Measurements from ENCODE around the gene NDRG4.

Gene NDRG4

DNA sequence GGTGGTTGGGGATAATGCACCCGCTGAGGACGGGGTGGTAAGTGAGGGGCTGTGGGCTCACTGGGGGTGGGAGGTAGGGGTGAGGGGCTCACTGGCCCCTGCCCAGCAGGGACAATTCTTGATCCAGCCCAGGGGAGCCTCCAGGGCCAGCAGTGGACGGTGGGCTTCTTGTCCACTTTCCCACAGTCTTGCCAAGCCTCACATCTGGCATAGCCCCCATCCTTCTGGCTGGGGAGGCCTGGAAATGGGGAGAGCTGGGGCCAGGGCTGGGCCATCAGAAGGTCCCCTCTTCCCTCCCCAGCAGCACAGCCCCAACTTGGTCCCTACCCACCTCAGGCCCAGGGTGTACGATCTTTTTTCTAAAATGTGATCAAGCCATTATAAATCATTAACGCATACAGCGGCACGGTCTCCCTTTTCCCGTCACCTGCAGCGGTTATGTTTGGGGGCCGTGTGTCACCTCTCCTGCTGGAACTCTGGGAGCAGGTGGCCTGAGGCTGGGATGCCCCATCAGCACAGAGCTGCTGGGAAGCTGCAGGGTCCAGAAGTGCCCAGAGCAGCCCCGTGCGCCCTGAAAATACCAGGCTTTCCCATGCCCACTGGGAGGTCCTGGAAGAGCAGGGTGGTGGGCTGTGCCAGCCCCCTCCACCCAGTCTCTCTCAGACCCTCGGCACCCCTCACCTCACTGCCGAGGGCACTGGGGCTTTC lies 8.2 kb downstream of the NDRG4 start:
- no peak for DNase-seq (ENCODE audit: low spot score)
- POLR2A ChIA-PET (ENCODE audit: low non-redundant PET): no interaction called here
- CTCF ChIA-PET: no interaction called here
- no peak overlapping the region for H3K27ac ChIP-seq
- TF ChIP-seq, protein P1, sequence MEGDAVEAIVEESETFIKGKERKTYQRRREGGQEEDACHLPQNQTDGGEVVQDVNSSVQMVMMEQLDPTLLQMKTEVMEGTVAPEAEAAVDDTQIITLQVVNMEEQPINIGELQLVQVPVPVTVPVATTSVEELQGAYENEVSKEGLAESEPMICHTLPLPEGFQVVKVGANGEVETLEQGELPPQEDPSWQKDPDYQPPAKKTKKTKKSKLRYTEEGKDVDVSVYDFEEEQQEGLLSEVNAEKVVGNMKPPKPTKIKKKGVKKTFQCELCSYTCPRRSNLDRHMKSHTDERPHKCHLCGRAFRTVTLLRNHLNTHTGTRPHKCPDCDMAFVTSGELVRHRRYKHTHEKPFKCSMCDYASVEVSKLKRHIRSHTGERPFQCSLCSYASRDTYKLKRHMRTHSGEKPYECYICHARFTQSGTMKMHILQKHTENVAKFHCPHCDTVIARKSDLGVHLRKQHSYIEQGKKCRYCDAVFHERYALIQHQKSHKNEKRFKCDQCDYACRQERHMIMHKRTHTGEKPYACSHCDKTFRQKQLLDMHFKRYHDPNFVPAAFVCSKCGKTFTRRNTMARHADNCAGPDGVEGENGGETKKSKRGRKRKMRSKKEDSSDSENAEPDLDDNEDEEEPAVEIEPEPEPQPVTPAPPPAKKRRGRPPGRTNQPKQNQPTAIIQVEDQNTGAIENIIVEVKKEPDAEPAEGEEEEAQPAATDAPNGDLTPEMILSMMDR (conservative IDR thresholded peaks at IDR 0.05; ENCODE audit: low read depth): no peak

DNA sequence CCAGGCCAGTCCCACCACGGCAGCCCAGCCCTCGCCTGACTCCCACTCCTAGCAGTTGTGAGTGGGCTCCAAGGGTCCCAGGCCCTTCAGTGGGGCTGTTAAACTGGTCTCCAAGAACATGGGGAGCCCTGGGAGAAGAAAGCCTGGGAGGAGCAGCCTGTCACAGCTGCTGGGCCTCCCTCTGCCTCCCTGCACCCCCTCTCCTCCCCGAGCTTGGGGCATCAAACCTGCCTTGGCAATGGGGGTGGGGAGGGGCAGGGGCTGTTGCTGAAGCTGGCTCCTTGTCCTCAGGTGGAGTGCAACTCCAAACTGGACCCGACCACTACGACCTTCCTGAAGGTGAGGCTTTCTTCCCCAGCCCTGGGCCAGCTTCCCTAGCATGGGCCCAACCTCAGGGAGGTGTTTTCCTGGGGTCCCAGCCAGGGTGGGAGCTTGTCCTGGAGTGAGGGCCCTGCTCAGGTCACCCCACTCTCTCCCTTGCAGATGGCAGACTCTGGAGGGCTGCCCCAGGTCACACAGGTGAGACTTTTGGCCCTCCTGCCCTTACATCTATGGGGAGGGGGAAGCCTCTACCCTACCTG lies 8.8 kb downstream of the NDRG4 start:
- TF ChIP-seq, protein P1 (conservative IDR thresholded peaks at IDR 0.05; ENCODE audit: low read depth): no peak
- DNase-seq (ENCODE audit: low spot score): no peak
- H3K27ac ChIP-seq: no peak overlapping the region
- POLR2A ChIA-PET (ENCODE audit: low non-redundant PET): no interaction called here
- CTCF ChIA-PET: no interaction called here

DNA sequence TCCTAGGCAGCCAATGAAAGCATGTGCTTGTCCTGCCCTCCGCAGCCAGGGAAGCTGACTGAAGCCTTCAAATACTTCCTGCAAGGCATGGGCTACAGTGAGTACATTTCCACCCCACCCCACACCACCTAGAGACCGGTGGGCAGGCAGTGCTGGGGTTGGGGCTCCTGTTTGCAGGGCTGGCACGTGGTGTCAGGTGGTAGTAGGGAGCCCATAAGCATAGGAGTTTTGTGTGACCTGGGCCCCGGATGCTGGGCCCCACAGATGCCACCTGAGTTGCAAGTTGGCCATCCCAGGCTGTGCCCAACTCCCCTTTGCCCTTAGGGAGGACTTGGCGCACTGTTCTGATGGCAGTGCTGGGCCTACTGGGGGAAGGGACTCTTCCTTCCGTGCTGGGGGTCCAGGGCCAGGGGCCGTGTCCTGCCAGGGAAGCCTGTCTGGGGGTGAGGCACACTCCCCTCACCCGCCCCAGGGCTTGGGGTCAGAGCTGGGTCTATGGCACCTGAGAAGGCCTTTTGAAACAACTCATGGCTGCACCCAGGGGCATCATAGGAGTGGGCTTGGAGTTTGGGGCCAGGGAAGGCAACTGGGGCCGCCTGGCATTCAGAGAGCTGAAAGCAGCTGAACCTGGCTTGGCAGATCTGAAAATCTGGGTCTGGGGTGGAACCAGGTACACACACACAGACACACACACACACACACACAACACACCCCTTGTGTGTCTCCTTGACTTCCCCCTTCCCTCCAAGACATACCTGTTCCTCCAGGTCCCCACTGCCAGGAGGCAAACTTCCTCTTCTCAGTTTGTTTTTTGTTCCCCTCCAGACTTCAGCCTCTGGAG lies 9.5 kb downstream of the NDRG4 start:
- POLR2A ChIA-PET (ENCODE audit: low non-redundant PET): no interaction called here
- TF ChIP-seq, protein P1 (conservative IDR thresholded peaks at IDR 0.05; ENCODE audit: low read depth): no peak
- DNase-seq (ENCODE audit: low spot score): no peak
- H3K27ac ChIP-seq: no peak overlapping the region
- CTCF ChIA-PET: interaction anchor here (0.7 kb wide), 1 partner anchor 79 kb away, joined by 3 read pairs; no protein-coding TSS in a partner anchor

DNA sequence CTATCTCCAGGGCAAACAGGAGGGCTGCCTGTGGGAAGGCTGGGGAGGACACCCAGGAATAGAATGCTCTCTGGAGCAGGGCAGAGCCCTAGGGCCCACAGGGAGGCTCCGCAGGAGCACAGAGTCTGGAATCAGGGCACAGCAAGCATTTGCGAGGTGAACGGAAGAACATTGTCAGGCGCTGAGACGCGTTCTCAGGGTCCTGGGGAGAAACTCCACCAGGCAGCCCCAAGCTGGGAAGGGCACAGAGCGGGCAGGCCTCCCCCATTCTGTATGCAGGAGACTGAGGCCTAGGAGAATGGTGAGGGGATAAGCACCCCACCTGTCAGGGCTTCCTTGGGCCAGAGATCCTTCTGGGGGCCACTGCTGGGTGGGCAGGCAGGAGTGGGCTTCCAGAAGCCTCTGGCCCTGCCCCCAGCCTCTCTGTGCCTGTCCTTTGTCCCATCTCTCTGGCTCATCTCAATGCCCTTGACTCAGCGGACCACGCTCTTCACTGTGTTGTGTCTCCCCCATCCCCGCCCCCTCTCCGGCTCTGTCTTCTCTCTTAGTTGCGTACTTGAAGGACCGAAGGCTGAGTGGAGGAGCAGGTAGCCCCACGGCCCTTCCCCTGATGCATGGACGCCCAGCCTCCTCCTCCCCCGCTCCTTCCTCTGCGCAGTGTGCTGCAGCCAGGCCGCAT lies 10.3 kb downstream of the NDRG4 start:
- TF ChIP-seq, protein P1 (conservative IDR thresholded peaks at IDR 0.05; ENCODE audit: low read depth): no peak
- POLR2A ChIA-PET (ENCODE audit: low non-redundant PET): interaction anchor here (0.8 kb wide), 1 partner anchor 16 kb away, joined by 4 read pairs; no protein-coding TSS in a partner anchor
- CTCF ChIA-PET: interaction anchor here (0.7 to 1.0 kb wide), 3 partner anchors 78 to 171 kb away, joined by 3 to 4 read pairs (median 3); no protein-coding TSS in a partner anchor
- H3K27ac ChIP-seq: no peak overlapping the region
- no peak for DNase-seq (ENCODE audit: low spot score)

DNA sequence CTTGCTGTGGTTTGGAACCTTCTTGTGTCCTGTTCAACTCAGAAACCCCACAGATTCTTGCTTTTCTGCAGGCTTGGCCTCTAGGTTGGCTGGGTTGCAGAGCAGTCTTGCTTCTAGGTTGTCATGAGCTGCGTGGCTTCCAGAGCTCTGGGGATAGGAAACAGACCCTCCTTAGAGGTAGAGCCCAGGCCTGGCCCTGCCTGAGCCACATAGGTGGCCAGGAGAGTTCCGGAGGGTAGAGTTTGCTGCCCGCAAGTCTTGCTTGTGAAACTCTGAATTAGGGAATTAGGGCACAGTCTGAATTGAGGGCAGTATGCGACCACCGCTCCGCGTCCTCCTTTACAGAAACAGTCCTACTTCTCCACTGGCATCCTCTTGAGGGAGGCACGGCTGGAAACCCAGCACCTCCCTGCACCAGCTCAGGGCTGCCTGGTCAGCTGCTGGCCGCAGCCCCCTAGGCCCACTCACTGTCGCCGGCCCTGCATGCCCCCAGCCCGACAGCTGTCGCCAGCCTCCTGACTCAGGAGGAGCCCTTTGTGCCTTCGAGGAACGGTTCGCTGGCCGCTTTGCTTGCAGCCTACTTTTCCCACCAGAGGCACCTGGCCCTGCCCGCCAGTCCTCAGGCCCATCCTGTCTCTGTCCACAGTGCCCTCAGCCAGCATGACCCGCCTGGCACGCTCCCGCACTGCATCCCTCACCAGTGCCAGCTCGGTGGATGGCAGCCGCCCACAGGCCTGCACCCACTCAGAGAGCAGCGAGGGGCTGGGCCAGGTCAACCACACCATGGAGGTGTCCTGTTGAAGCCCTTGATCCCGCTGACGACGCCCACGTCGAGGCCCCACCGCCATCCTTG lies 11.1 kb downstream of the NDRG4 start:
- no peak for DNase-seq (ENCODE audit: low spot score)
- no peak overlapping the region for H3K27ac ChIP-seq
- ChIA-PET POLR2A (ENCODE audit: low non-redundant PET) (interaction anchor here (0.8 kb wide), 1 partner anchor 16 kb away, joined by 4 read pairs; no protein-coding TSS in a partner anchor), CTCF (interaction anchor here (0.6 to 1.0 kb wide), 3 partner anchors 127 to 238 kb away, joined by 3 to 4 read pairs (median 3); no protein-coding TSS in a partner anchor)
- TF ChIP-seq, protein P1 (conservative IDR thresholded peaks at IDR 0.05; ENCODE audit: low read depth): no peak

Measured in RWPE1 (cell line).